Naive thymus-derived CD4-positive, alpha-beta T cell (primary cell): ENCODE data around the gene ABCG8. TPM values are rescaled to one million over a fixed set of nuclear protein-coding genes. Genes with fewer than 3 reads are reported as not detected.

Experiments used
- ATAC-seq: fragments of 150-1000 bp; cut with Tn5 transposase; 2 replicates; pipeline ENCODE4 v1.10.0; 2021; ENCODE audit warnings: mild to moderate bottlenecking, moderate library complexity
- CTCF ChIA-PET: fragments of 350-600 bp; sonication (Branson Sonifier 250); formaldehyde crosslinking; loops from one replicate; lab custom pipeline; 2021; ENCODE audit warnings: antibody characterized with exemption; lab: Charles Lee
- POLR2A ChIA-PET: fragments of 350-600 bp; sonication (Branson Sonifier 250); formaldehyde crosslinking; loops from one replicate; lab custom pipeline; 2021; ENCODE audit warnings: antibody characterized with exemption, inconsistent platforms; lab: Charles Lee
- DNase-seq, 9 donors: peaks; one replicate each; pipeline versions ENCODE4 v3.0.0 to v3.0.0-alpha.2; 2020 to 2022; ENCODE audit warnings: mixed read lengths in 1 of 9
- H3K27ac ChIP-seq: one replicate; pipeline ENCODE4 v1.7.0; 2013; ENCODE audit warnings: mild to moderate bottlenecking, low read depth, low read length, moderate library complexity
- H3K27me3 ChIP-seq, 2 donors: one replicate each; pipeline ENCODE4 v1.7.0; 2013; ENCODE audit warnings: low read length in 2 of 2, mild to moderate bottlenecking in 2 of 2, moderate library complexity in 2 of 2; ENCODE audit not compliant: control insufficient read depth in 2 of 2, insufficient read depth in 2 of 2
- H3K36me3 ChIP-seq, 3 experiments: 1 replicate in 2 of 3; 2 replicates in 1 of 3; pipeline ENCODE4 v1.7.0; 2013; ENCODE audit warnings: low read length in 3 of 3, mild to moderate bottlenecking in 3 of 3, moderate library complexity in 1 of 3; ENCODE audit not compliant: insufficient read depth in 3 of 3, control insufficient read depth in 2 of 3
- H3K4me1 ChIP-seq, 2 donors: one replicate each; pipeline ENCODE4 v1.7.0; 2013; ENCODE audit warnings: low read length in 2 of 2, mild to moderate bottlenecking in 2 of 2, moderate library complexity in 1 of 2; ENCODE audit not compliant: control insufficient read depth in 2 of 2, insufficient read depth in 2 of 2
- H3K4me3 ChIP-seq: 2 replicates; pipeline ENCODE4 v1.7.0; 2013; ENCODE audit warnings: mild to moderate bottlenecking, low read length
- H3K9me3 ChIP-seq, 3 experiments: 1 replicate in 2 of 3; 2 replicates in 1 of 3; pipeline ENCODE4 v1.7.0; 2013; ENCODE audit warnings: low read length in 3 of 3; ENCODE audit not compliant: control insufficient read depth in 2 of 3
- H3K27ac Mint-ChIP-seq, 9 donors: one replicate each; pipeline ENCODE4 v1.8.0; 2020 to 2022; ENCODE audit warnings: mixed read lengths in 9 of 9, mild to moderate bottlenecking in 8 of 9, moderate library complexity in 5 of 9, inconsistent platforms in 2 of 9
- H3K27me3 Mint-ChIP-seq, 5 donors: one replicate each; pipeline ENCODE4 v1.8.0; 2021 to 2022; ENCODE audit warnings: mixed read lengths in 5 of 5, mild to moderate bottlenecking in 1 of 5
- H3K36me3 Mint-ChIP-seq, 5 donors: one replicate each; pipeline ENCODE4 v1.8.0; 2020 to 2022; ENCODE audit warnings: mixed read lengths in 5 of 5, mild to moderate bottlenecking in 3 of 5, inconsistent platforms in 1 of 5
- H3K4me1 Mint-ChIP-seq, 7 donors: one replicate each; pipeline ENCODE4 v1.8.0; 2020 to 2022; ENCODE audit warnings: mixed read lengths in 7 of 7, mild to moderate bottlenecking in 3 of 7, inconsistent platforms in 1 of 7
- H3K4me3 Mint-ChIP-seq, 10 donors: one replicate each; pipeline ENCODE4 v1.8.0; 2020 to 2022; ENCODE audit warnings: mild to moderate bottlenecking in 10 of 10, mixed read lengths in 10 of 10, moderate library complexity in 6 of 10, inconsistent platforms in 2 of 10
- H3K9me3 Mint-ChIP-seq, 11 donors: one replicate each; pipeline ENCODE4 v1.8.0; 2020 to 2022; ENCODE audit warnings: mixed read lengths in 11 of 11, mild to moderate bottlenecking in 4 of 11, inconsistent platforms in 1 of 11, moderate library complexity in 1 of 11
- intact Hi-C, 2 donors: fragments of 100-400 bp; cut with micrococcal nuclease; formaldehyde crosslinking; loops; one replicate each; pipeline ENCODE4 v1.15.1; 2023
- polyA plus RNA-seq, 2 donors: library from polyadenylated mRNA; unstranded; fragments of 300-500 nt; fragmentation: Illumina TruSeq; gene quantifications; one replicate each; pipeline ENCODE4 v1.2.3, GENCODE V29; 2021
- total RNA-seq, 6 experiments: library from RNA in 5 of 6; stranded (reverse) in 5 of 6; gene quantifications; 1 replicate in 5 of 6; 2 replicates in 1 of 6; pipeline ENCODE4 v1.2.3 and lab custom pipeline; 2021 to 2026

Gene ABCG8
- not detected for total RNA-seq
- polyA plus RNA-seq: under 1 TPM in 1 of 2 donors, not detected in 1; 0.11 TPM
- not detected for total RNA-seq (lab: John Stamatoyannopoulos, UW)

- H3K4me1 Mint-ChIP-seq: peaks cover 0 to 2% (median 0%) of the 10 kb centered on the region in 7 donors
- ChIA-PET POLR2A (no interaction called here), CTCF (no interaction called here)
- H3K4me1 ChIP-seq: no peaks in the 10 kb centered on the region
- no peaks in the 10 kb centered on the region for H3K9me3 ChIP-seq
- no peak within 1 kb of the TSS for H3K4me3 ChIP-seq
- H3K4me3 Mint-ChIP-seq: no peak within 1 kb of the TSS
- H3K27me3 ChIP-seq: no peaks in the 10 kb centered on the region
- no peaks in the 10 kb centered on the region for H3K36me3 Mint-ChIP-seq
- DNase-seq (no peak), ATAC-seq (no peak)
- H3K27ac Mint-ChIP-seq: no peak within 1 kb of the TSS
- intact Hi-C loops: no loop called here
- H3K36me3 ChIP-seq: no peaks in the 10 kb centered on the region
- H3K27ac ChIP-seq: no peak within 1 kb of the TSS
- H3K27me3 Mint-ChIP-seq: peaks cover 0 to 4% (median 2%) of the 10 kb centered on the region in 5 donors
- no peaks in the 10 kb centered on the region for H3K9me3 Mint-ChIP-seq
Measured at GRCh38 chr2:43838560-43839267, at the start of gene ABCG8, which contains the start of gene ABCG5. TSS of gene ABCG8 (plus strand) at chr2:43838971. CDS start at chr2:43839054, 83 bp downstream. TSS of gene ABCG5 (minus strand) at chr2:43838839. CDS start at chr2:43838679, 160 bp downstream.

- ChIA-PET POLR2A (no interaction called here), CTCF (no interaction called here)
- Mint-ChIP-seq H3K27ac (no peak overlapping the region), H3K36me3 (peaks cover 0 to 47% (median 22%) of the 10 kb centered on the region in 5 donors), H3K9me3 (no peaks in the 10 kb centered on the region), H3K27me3 (no peaks in the 10 kb centered on the region), H3K4me1 (peaks cover 0 to 2% (median 0%) of the 10 kb centered on the region in 7 donors), H3K4me3 (no peak overlapping the region)
- no peak for DNase-seq
- no peaks in the 10 kb centered on the region for H3K9me3 ChIP-seq
- H3K36me3 ChIP-seq: no peaks in the 10 kb centered on the region
- no peak overlapping the region for H3K27ac ChIP-seq
- no peak overlapping the region for H3K4me3 ChIP-seq
- H3K27me3 ChIP-seq: no peaks in the 10 kb centered on the region
- intact Hi-C loops: no loop called here
- H3K4me1 ChIP-seq: no peaks in the 10 kb centered on the region
- no peak for ATAC-seq
Measured at GRCh38 chr2:43790147-43790546, 48.6 kb upstream of the ABCG8 start.

GRCh38 chr2:43791035-43791765 is 47.6 kb upstream of the ABCG8 start:
- ChIA-PET CTCF (no interaction called here), POLR2A (no interaction called here)
- Histone ChIP-seq H3K4me1 (no peaks in the 10 kb centered on the region), H3K27ac (no peak overlapping the region), H3K27me3 (no peaks in the 10 kb centered on the region), H3K36me3 (no peaks in the 10 kb centered on the region), H3K4me3 (no peak overlapping the region), H3K9me3 (no peaks in the 10 kb centered on the region)
- H3K27me3 Mint-ChIP-seq: no peaks in the 10 kb centered on the region
- DNase-seq (no peak), ATAC-seq (no peak)
- no peaks in the 10 kb centered on the region for H3K9me3 Mint-ChIP-seq
- H3K4me1 Mint-ChIP-seq: peaks cover 0 to 2% (median 0%) of the 10 kb centered on the region in 7 donors
- H3K36me3 Mint-ChIP-seq: peaks cover 0 to 55% (median 25%) of the 10 kb centered on the region in 5 donors
- no peak overlapping the region for H3K4me3 Mint-ChIP-seq
- no peak overlapping the region for H3K27ac Mint-ChIP-seq
- intact Hi-C loops: no loop called here

GRCh38 chr2:43792653-43793052 is 46.1 kb upstream of the ABCG8 start:
- POLR2A ChIA-PET: no interaction called here
- Histone ChIP-seq H3K4me1 (no peaks in the 10 kb centered on the region), H3K27ac (no peak overlapping the region), H3K4me3 (no peak overlapping the region), H3K36me3 (no peaks in the 10 kb centered on the region), H3K9me3 (no peaks in the 10 kb centered on the region), H3K27me3 (no peaks in the 10 kb centered on the region)
- no peak for DNase-seq
- Mint-ChIP-seq H3K27me3 (no peaks in the 10 kb centered on the region), H3K4me3 (no peak overlapping the region), H3K27ac (no peak overlapping the region), H3K9me3 (no peaks in the 10 kb centered on the region), H3K4me1 (peaks cover 0 to 2% (median 0%) of the 10 kb centered on the region in 7 donors), H3K36me3 (peaks cover 0 to 58% (median 25%) of the 10 kb centered on the region in 5 donors)
- intact Hi-C loops: no loop called here
- no peak for ATAC-seq
- CTCF ChIA-PET: interaction anchor here (0.6 kb wide), 1 partner anchor 23 kb away, joined by 3 read pairs; no protein-coding TSS in a partner anchor

- no peak overlapping the region for H3K4me3 Mint-ChIP-seq
- H3K27me3 ChIP-seq: no peaks in the 10 kb centered on the region
- ATAC-seq (no peak), DNase-seq (no peak)
- no peak overlapping the region for H3K27ac Mint-ChIP-seq
- H3K4me1 Mint-ChIP-seq: peaks cover 0 to 2% (median 0%) of the 10 kb centered on the region in 7 donors
- no peaks in the 10 kb centered on the region for H3K27me3 Mint-ChIP-seq
- H3K27ac ChIP-seq: no peak overlapping the region
- no peaks in the 10 kb centered on the region for H3K9me3 Mint-ChIP-seq
- CTCF ChIA-PET: no interaction called here
- peaks cover 0 to 43% (median 21%) of the 10 kb centered on the region in 5 donors for H3K36me3 Mint-ChIP-seq
- POLR2A ChIA-PET: no interaction called here
- intact Hi-C loops: no loop called here
- H3K4me1 ChIP-seq: no peaks in the 10 kb centered on the region
- H3K4me3 ChIP-seq: no peak overlapping the region
- H3K9me3 ChIP-seq: no peaks in the 10 kb centered on the region
- no peaks in the 10 kb centered on the region for H3K36me3 ChIP-seq
Measured at GRCh38 chr2:43794956-43795355, 43.8 kb upstream of the ABCG8 start.

GRCh38 chr2:43796206-43796605 is 42.6 kb upstream of the ABCG8 start:
- H3K4me3 Mint-ChIP-seq: no peak overlapping the region
- no peaks in the 10 kb centered on the region for H3K36me3 ChIP-seq
- ATAC-seq (no peak), DNase-seq (no peak)
- no peaks in the 10 kb centered on the region for H3K27me3 ChIP-seq
- no peaks in the 10 kb centered on the region for H3K27me3 Mint-ChIP-seq
- CTCF ChIA-PET: no interaction called here
- H3K27ac ChIP-seq: no peak overlapping the region
- intact Hi-C loops: no loop called here
- H3K4me1 ChIP-seq: no peaks in the 10 kb centered on the region
- H3K4me3 ChIP-seq: no peak overlapping the region
- no peaks in the 10 kb centered on the region for H3K9me3 ChIP-seq
- POLR2A ChIA-PET: no interaction called here
- H3K27ac Mint-ChIP-seq: no peak overlapping the region
- peaks cover 0 to 38% (median 18%) of the 10 kb centered on the region in 5 donors for H3K36me3 Mint-ChIP-seq
- H3K4me1 Mint-ChIP-seq: peaks cover 0 to 2% (median 0%) of the 10 kb centered on the region in 7 donors
- no peaks in the 10 kb centered on the region for H3K9me3 Mint-ChIP-seq
